SK-N-SH treated with all-trans-retinoic acid at 6 μM for 48 hours (cell line): Measurements from ENCODE around the gene ERMARD.

Experiments
- ATAC-seq: fragments of 200-7000 bp; cut with Tn5 transposase; 3 replicates; pipeline ENCODE4 v1.9.1; 2020; ENCODE audit warnings: mild to moderate bottlenecking, moderate library complexity
- ARNTL ChIP-seq: fragments of 450-650 bp; formaldehyde crosslinking; IDR thresholded peaks from 2 replicates; pipeline ENCODE4 v1.5.0; 2020; ENCODE audit warnings: low read depth, mild to moderate bottlenecking, moderate library complexity, borderline replicate concordance
- BACH2 ChIP-seq: fragments of 250-450 bp; sonication (Bioruptor Pico); IDR thresholded peaks from 2 replicates; pipeline ENCODE4 v1.9.0; 2021; ENCODE audit warnings: mild to moderate bottlenecking, borderline replicate concordance
- CSDC2 ChIP-seq: fragments of 250-450 bp; sonication (Bioruptor Pico); IDR thresholded peaks from 2 replicates; pipeline ENCODE4 v1.5.0; 2020; ENCODE audit warnings: mild to moderate bottlenecking, moderate library complexity
- ESRRG ChIP-seq: fragments of 250-450 bp; sonication (Bioruptor Pico); IDR thresholded peaks from 2 replicates; pipeline ENCODE4 v1.6.1; 2021; ENCODE audit warnings: mild to moderate bottlenecking
- GLIS3 ChIP-seq: fragments of 250-450 bp; sonication (Bioruptor Pico); IDR thresholded peaks from 2 replicates; pipeline ENCODE4 v1.5.0; 2020; ENCODE audit warnings: mild to moderate bottlenecking, moderate library complexity
- ISL1 ChIP-seq: fragments of 250-450 bp; sonication (Bioruptor Pico); IDR thresholded peaks from 2 replicates; pipeline ENCODE4 v2.1.2; 2022; ENCODE audit warnings: mild to moderate bottlenecking, moderate library complexity
- OSR1 ChIP-seq: fragments of 250-450 bp; sonication (Bioruptor Pico); IDR thresholded peaks from 2 replicates; pipeline ENCODE4 v1.8.0; 2022; ENCODE audit warnings: moderate library complexity, mild to moderate bottlenecking, inconsistent platforms
- PPARA ChIP-seq: fragments of 250-450 bp; sonication (Bioruptor Pico); IDR thresholded peaks from 2 replicates; pipeline ENCODE4 v1.5.0; 2020; ENCODE audit warnings: mild to moderate bottlenecking, borderline replicate concordance
- RARB ChIP-seq: fragments of 250-450 bp; sonication (Bioruptor Pico); IDR thresholded peaks from 2 replicates; pipeline ENCODE4 v1.8.0; 2021; ENCODE audit warnings: mild to moderate bottlenecking, moderate library complexity
- SNAI2 ChIP-seq: fragments of 250-450 bp; sonication (Bioruptor Pico); IDR thresholded peaks from 2 replicates; pipeline ENCODE4 v1.5.0; 2020; ENCODE audit warnings: mild to moderate bottlenecking, moderate library complexity
- TCF4 ChIP-seq: fragments of 250-450 bp; sonication (Bioruptor Pico); IDR thresholded peaks from 2 replicates; pipeline ENCODE4 v1.8.0; 2021; ENCODE audit warnings: mild to moderate bottlenecking, moderate library complexity, borderline replicate concordance
- TOX ChIP-seq: fragments of 250-450 bp; sonication (Bioruptor Pico); IDR thresholded peaks from 2 replicates; pipeline ENCODE4 v1.8.0; 2021; ENCODE audit warnings: mild to moderate bottlenecking, moderate library complexity, borderline replicate concordance
- ZC3H10 ChIP-seq: fragments of 250-450 bp; sonication (Bioruptor Pico); IDR thresholded peaks from 2 replicates; pipeline ENCODE4 v1.5.1; 2021; ENCODE audit warnings: mild to moderate bottlenecking, moderate library complexity
- ZFP3 ChIP-seq: fragments of 250-450 bp; sonication (Bioruptor Pico); IDR thresholded peaks from 2 replicates; pipeline ENCODE4 v1.5.0; 2020; ENCODE audit warnings: mild to moderate bottlenecking, moderate library complexity
- ZFP30 ChIP-seq: fragments of 450-650 bp; formaldehyde crosslinking; IDR thresholded peaks from 2 replicates; pipeline ENCODE4 v1.5.0; 2022; ENCODE audit warnings: mild to moderate bottlenecking, moderate library complexity
- ZNF565 ChIP-seq: fragments of 450-650 bp; formaldehyde crosslinking; conservative IDR thresholded peaks from 2 replicates; pipeline ENCODE4 v1.5.0; 2020; ENCODE audit warnings: low read depth, mild to moderate bottlenecking, moderate library complexity
- ZNF70 ChIP-seq: fragments of 450-650 bp; formaldehyde crosslinking; IDR thresholded peaks from 2 replicates; pipeline ENCODE4 v1.5.0; 2020; ENCODE audit warnings: mild to moderate bottlenecking, moderate library complexity
- ZNF8 ChIP-seq: fragments of 450-650 bp; formaldehyde crosslinking; IDR thresholded peaks from 2 replicates; pipeline ENCODE4 v1.5.0; 2020; ENCODE audit warnings: mild to moderate bottlenecking, moderate library complexity
- TF ChIP-seq, protein P1 (sequence below): fragments of 250-450 bp; sonication (Bioruptor Pico); IDR thresholded peaks from 2 replicates; pipeline ENCODE4 v1.8.0; 2021; ENCODE audit warnings: low read depth, mild to moderate bottlenecking, moderate library complexity, borderline replicate concordance
- TF ChIP-seq, protein P2 (sequence below): fragments of 250-450 bp; sonication (Bioruptor Pico); IDR thresholded peaks from 2 replicates; pipeline ENCODE4 v1.5.1; 2021; ENCODE audit warnings: mild to moderate bottlenecking, moderate library complexity
- TF ChIP-seq, protein P3 (sequence below): fragments of 250-450 bp; sonication (Bioruptor Pico); IDR thresholded peaks from 2 replicates; pipeline ENCODE4 v1.5.0; 2020; ENCODE audit warnings: mild to moderate bottlenecking, moderate library complexity

The ERMARD gene

DNA sequence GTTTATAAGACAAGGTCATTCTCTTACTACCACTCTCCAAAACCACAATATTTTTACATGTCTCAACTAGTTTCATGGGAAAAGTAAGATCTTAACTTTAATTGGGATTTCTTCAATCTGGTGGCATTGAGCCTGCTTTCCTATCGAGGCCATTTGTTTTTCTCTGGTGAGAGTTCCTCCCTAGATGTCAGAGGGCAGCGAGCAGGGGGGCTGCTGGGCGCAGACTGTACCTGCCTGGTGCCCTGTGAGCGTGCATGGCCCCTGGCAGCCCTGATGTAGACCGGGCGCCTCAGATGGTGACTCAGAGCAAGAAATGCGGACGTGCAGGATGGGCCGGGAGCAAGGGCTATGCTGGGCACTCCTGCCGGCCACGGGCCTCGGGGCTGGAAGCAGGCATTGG, 27.2 kb downstream of the ERMARD start:
- TF ChIP-seq OSR1 (CRISPR knock-in tag): no peak
- no peak for ATAC-seq

DNA sequence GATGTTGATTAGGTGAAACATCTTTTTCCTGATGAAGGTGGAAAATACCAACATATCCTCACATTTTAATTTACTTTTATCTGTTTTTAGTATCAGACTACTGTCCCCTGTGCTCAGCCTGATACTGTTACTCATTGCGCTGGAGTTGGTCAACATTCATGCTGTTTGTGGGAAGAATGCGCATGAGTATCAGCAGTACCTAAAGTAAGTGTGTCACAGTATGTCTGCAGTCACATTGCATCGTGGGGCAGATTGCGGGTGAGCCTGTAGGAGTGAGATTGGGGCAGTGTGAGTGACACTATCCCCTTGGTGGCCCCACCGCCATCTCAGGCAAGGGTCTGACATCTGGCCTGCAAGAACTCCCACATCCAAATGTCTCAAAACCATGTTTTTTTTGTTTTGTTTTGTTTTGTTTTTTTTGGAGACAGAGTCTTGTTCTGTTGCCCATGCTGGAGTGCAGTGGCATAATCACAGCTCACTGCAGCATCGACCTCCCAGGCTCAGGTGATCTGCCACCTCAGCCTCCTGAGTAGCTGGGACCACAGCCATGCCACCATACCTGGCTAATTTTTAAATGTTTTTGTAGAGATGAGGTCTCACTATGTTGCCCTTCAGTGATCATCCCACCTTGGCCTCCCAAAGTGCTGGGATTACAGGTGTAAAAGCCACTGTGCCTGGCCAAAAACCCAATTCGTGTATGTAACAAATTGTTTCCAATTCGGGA, 27.8 kb downstream of the ERMARD start:
- ATAC-seq: no peak
- TF ChIP-seq BACH2: no peak
- no peak for TF ChIP-seq ZFP3 (CRISPR knock-in tag)
- no peak for TF ChIP-seq ISL1 (CRISPR knock-in tag)
- TF ChIP-seq SNAI2 (CRISPR knock-in tag): no peak
- TF ChIP-seq TOX (CRISPR knock-in tag): no peak
- TF ChIP-seq, protein P1, sequence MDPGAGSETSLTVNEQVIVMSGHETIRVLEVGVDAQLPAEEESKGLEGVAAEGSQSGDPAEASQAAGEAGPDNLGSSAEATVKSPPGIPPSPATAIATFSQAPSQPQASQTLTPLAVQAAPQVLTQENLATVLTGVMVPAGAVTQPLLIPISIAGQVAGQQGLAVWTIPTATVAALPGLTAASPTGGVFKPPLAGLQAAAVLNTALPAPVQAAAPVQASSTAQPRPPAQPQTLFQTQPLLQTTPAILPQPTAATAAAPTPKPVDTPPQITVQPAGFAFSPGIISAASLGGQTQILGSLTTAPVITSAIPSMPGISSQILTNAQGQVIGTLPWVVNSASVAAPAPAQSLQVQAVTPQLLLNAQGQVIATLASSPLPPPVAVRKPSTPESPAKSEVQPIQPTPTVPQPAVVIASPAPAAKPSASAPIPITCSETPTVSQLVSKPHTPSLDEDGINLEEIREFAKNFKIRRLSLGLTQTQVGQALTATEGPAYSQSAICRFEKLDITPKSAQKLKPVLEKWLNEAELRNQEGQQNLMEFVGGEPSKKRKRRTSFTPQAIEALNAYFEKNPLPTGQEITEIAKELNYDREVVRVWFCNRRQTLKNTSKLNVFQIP (CRISPR knock-in tag): no peak
- TF ChIP-seq CSDC2 (CRISPR knock-in tag): no peak
- no peak for TF ChIP-seq ESRRG
- no peak for TF ChIP-seq TCF4 (CRISPR knock-in tag)
- TF ChIP-seq ZFP30: no peak
- TF ChIP-seq ZC3H10 (CRISPR knock-in tag): no peak
- no peak for TF ChIP-seq ARNTL (CRISPR knock-in tag)
- TF ChIP-seq ZNF565 (CRISPR knock-in tag): no peak
- TF ChIP-seq ZNF70 (CRISPR knock-in tag): no peak
- TF ChIP-seq PPARA (CRISPR knock-in tag): no peak
- no peak for TF ChIP-seq RARB (CRISPR knock-in tag)
- TF ChIP-seq GLIS3 (CRISPR knock-in tag): no peak
- TF ChIP-seq, protein P2, sequence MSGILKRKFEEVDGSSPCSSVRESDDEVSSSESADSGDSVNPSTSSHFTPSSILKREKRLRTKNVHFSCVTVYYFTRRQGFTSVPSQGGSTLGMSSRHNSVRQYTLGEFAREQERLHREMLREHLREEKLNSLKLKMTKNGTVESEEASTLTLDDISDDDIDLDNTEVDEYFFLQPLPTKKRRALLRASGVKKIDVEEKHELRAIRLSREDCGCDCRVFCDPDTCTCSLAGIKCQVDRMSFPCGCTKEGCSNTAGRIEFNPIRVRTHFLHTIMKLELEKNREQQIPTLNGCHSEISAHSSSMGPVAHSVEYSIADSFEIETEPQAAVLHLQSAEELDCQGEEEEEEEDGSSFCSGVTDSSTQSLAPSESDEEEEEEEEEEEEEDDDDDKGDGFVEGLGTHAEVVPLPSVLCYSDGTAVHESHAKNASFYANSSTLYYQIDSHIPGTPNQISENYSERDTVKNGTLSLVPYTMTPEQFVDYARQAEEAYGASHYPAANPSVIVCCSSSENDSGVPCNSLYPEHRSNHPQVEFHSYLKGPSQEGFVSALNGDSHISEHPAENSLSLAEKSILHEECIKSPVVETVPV: no peak
- TF ChIP-seq ZNF8 (CRISPR knock-in tag): no peak
- TF ChIP-seq, protein P3, sequence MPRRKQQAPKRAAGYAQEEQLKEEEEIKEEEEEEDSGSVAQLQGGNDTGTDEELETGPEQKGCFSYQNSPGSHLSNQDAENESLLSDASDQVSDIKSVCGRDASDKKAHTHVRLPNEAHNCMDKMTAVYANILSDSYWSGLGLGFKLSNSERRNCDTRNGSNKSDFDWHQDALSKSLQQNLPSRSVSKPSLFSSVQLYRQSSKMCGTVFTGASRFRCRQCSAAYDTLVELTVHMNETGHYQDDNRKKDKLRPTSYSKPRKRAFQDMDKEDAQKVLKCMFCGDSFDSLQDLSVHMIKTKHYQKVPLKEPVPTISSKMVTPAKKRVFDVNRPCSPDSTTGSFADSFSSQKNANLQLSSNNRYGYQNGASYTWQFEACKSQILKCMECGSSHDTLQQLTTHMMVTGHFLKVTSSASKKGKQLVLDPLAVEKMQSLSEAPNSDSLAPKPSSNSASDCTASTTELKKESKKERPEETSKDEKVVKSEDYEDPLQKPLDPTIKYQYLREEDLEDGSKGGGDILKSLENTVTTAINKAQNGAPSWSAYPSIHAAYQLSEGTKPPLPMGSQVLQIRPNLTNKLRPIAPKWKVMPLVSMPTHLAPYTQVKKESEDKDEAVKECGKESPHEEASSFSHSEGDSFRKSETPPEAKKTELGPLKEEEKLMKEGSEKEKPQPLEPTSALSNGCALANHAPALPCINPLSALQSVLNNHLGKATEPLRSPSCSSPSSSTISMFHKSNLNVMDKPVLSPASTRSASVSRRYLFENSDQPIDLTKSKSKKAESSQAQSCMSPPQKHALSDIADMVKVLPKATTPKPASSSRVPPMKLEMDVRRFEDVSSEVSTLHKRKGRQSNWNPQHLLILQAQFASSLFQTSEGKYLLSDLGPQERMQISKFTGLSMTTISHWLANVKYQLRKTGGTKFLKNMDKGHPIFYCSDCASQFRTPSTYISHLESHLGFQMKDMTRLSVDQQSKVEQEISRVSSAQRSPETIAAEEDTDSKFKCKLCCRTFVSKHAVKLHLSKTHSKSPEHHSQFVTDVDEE (CRISPR knock-in tag): no peak

DNA sequence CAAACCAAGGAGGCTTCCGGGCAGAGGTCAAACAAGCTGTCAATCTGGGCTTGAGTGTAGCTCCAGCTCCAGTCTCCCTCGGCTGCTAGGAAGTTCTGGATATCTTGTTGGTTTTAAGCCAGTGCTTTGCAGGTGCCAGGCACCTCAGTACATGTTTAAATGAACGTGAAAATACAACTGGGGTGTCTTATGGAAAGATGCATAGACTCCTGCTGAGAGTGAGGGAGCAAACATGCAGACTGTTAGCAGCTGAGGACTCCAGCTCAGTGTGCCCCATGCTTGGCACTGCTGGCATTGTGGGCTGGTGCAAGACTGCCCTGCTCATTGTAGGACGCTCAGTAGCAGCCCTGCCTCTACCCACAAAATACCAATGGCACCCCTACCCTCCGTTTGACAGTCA, 28.5 kb downstream of the ERMARD start:
- no peak for ATAC-seq
- TF ChIP-seq, protein P2: no peak
- TF ChIP-seq ZNF565 (CRISPR knock-in tag) (no peak), CSDC2 (CRISPR knock-in tag) (no peak), ESRRG (no peak), ZFP30 (no peak), RARB (CRISPR knock-in tag) (no peak), TOX (CRISPR knock-in tag) (no peak), GLIS3 (CRISPR knock-in tag) (no peak), ZC3H10 (CRISPR knock-in tag) (no peak)
- TF ChIP-seq, protein P3 (CRISPR knock-in tag): no peak
- TF ChIP-seq, protein P1 (CRISPR knock-in tag): no peak
